Astrocyte (in vitro differentiated cells and primary cell): ENCODE data around the gene CD226.

Experiments
- CTCF ChIP-seq: IDR thresholded peaks from 2 replicates; pipeline ENCODE4 v1.5.1; 2011; ENCODE audit warnings: low read depth, mild to moderate bottlenecking, inconsistent platforms, low read length, moderate library complexity; ENCODE audit not compliant: insufficient read depth
- EZH2 ChIP-seq: IDR thresholded peaks from 2 replicates; pipeline ENCODE4 v1.6.1; 2012; ENCODE audit warnings: mild to moderate bottlenecking, low read length, inconsistent platforms; ENCODE audit not compliant: insufficient read depth

DNA sequence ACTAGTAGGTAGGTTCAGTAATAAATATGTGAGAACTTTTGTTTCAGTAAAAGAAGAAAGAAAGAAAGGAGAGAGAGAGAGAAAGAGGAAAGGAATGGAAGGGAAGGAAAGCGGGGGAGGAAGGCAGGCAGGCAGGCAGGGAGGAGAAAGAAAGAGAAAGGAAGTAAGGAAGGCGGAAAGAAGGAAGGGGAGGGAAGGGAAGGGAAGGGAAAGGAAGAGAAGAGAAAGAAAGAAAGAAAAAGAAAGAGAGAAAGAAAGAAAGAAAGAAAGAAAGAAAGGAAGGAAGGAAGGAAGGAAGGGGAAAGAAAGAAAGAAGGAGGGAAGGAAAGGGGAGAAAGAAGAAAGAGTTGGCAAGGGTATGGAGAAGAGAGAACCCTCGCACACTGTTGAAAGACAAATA, 67.6 kb downstream of the CD226 start:
- TF ChIP-seq CTCF, result no peak
- TF ChIP-seq EZH2, result no peak
